Ovary (tissue), 9 donors: ENCODE measurements around the gene DIS3L2. TPM values are rescaled to one million over a fixed set of nuclear protein-coding genes. Genes with fewer than 3 reads are reported as not detected.
"Not testable (repeated sequence)": the region's sequence is repeated elsewhere in the genome, so short reads cannot be mapped to it uniquely, and the experiment has no call there.

Experiments used
- DNase-seq, 5 donors: peaks; one replicate each; pipeline ENCODE4 v3.0.0-alpha.2; 2019 to 2020
- H3K27ac ChIP-seq, 2 donors: fragments of 200-600 bp; one replicate each; pipeline versions ENCODE4 v1.5.1 to v1.8.0; 2019 to 2022
- H3K27me3 ChIP-seq: fragments of 200-600 bp; one replicate; pipeline ENCODE4 v1.8.0; 2022
- H3K36me3 ChIP-seq: fragments of 200-600 bp; sonication (generic); one replicate; pipeline ENCODE4 v1.5.1; 2019
- H3K4me1 ChIP-seq: one replicate; pipeline ENCODE4 v1.8.1; 2013; ENCODE audit warnings: mild to moderate bottlenecking, moderate library complexity; ENCODE audit not compliant: insufficient read depth
- H3K4me3 ChIP-seq: fragments of 200-600 bp; sonication (generic); one replicate; pipeline ENCODE4 v1.5.1; 2017
- H3K9me3 ChIP-seq, 2 donors: fragments of 200-600 bp in 1 of 2; sonication (generic) in 1 of 2; one replicate each; pipeline versions ENCODE4 v1.5.1 to v1.8.1; 2013 to 2019; ENCODE audit warnings: mild to moderate bottlenecking in 1 of 2, moderate library complexity in 1 of 2
- CTCF ChIP-seq, 3 donors: fragments of 450-650 bp in 2 of 3; fragments of 200-600 bp in 1 of 3; IDR thresholded peaks; one replicate each; pipeline versions ENCODE4 v1.5.1 to v1.8.0; 2016 to 2022; ENCODE audit warnings: antibody characterized with exemption in 3 of 3, mild to moderate bottlenecking in 1 of 3
- EP300 ChIP-seq: sonication (generic); formaldehyde crosslinking; IDR thresholded peaks from one replicate; pipeline ENCODE4 v1.6.1; 2017; ENCODE audit warnings: antibody characterized with exemption
- POLR2A ChIP-seq: fragments of 450-650 bp; IDR thresholded peaks from one replicate; pipeline ENCODE4 v1.6.1; 2017; ENCODE audit warnings: antibody characterized with exemption, mild to moderate bottlenecking, moderate library complexity
- WGBS, 3 donors: extraction: QIAGEN DNeasy Blood & Tissue Kit in 1 of 3; methylation state at CpG; one replicate each; pipeline versions ENCODE4 v1.1.5 to v1.1.7; 2013 to 2017; 5-methylcytosine and 5-hydroxymethylcytosine counted together
- intact Hi-C, 4 donors: fragments of 100-400 bp; cut with DNase I; formaldehyde crosslinking; loops; one replicate each; pipeline versions ENCODE4 v1.11.0 to v1.15.1; 2022 to 2023
- polyA plus RNA-seq, 2 donors: library from polyadenylated mRNA; stranded (reverse); fragments of 200-250 nt in 1 of 2; fragments of 350-450 nt in 1 of 2; fragmentation: Illumina TruSeq in 1 of 2; extraction: RNeasy Lipid Tissue Mini Kit (QIAGEN cat#74804) in 1 of 2; gene quantifications; one replicate each; pipeline ENCODE4 v1.2.3, GENCODE V29; 2013 to 2014
- total RNA-seq, 7 donors: library from RNA; depleted of rRNA in 2 of 7; stranded (reverse); fragments of >200 nt in 2 of 7; fragmentation: NEBNext Ultra II Directional in 3 of 7; extraction: Animal tissue kit (Norgen Biotek cat#: 25700) in 3 of 7; gene quantifications; one replicate each; pipeline versions ENCODE4 v1.1.0 to v1.2.4, GENCODE V29; 2016 to 2023
- donor health status: DM: no; HTN: no; CAD: no; lungs with moderate emphysema.
- donor health status: DM: no; HTN: no; CAD: no.
- donor health status: Bipolar disorder and iron deficiency.
- donor health status: DM: yes; HTN: yes; CAD: no.
- donor health status: DM: no; HTN: no; CAD: no.
- donor health status: DM: yes; HTN: yes; CAD: no.

DIS3L2 gene
- total and polyA plus RNA-seq, 9 donors: 18.2 to 52.0 (median 32.8) TPM

- no peak overlapping the region for H3K4me3 ChIP-seq
- H3K9me3 ChIP-seq: no peaks in the 10 kb centered on the region
- peaks cover 3% of the 10 kb centered on the region for H3K4me1 ChIP-seq
- H3K36me3 ChIP-seq: no peaks in the 10 kb centered on the region
- no peak overlapping the region for H3K27ac ChIP-seq
- intact Hi-C loops: no loop called here
- H3K27me3 ChIP-seq: no peaks in the 10 kb centered on the region
- 2 to 9% (median 4%) methylated on average over 2 of the region's 2 CpGs for WGBS, 3 donors
- TF ChIP-seq POLR2A: no peak
- no peak for TF ChIP-seq CTCF (IDR thresholded peaks at IDR 0.05)
- TF ChIP-seq EP300: no peak
- DNase-seq: no peak
Measured at GRCh38 chr2:232170396-232170795, 208.9 kb downstream of the DIS3L2 start.

GRCh38 chr2:232174662-232175061 lies 213.1 kb downstream of the DIS3L2 start:
- H3K36me3 ChIP-seq: no peaks in the 10 kb centered on the region
- H3K27ac ChIP-seq: no peak overlapping the region
- DNase-seq: no peak
- TF ChIP-seq EP300 (no peak), CTCF (IDR thresholded peaks at IDR 0.05) (no peak), POLR2A (no peak)
- no peaks in the 10 kb centered on the region for H3K27me3 ChIP-seq
- no peak overlapping the region for H3K4me3 ChIP-seq
- intact Hi-C loops: no loop called here
- H3K4me1 ChIP-seq: peaks cover 1% of the 10 kb centered on the region
- 95 to 97% (median 96%) methylated on average over 4 of the region's 4 CpGs for WGBS, 3 donors
- H3K9me3 ChIP-seq: no peaks in the 10 kb centered on the region

- H3K36me3 ChIP-seq, DNase-seq, H3K27me3 ChIP-seq, H3K27ac ChIP-seq, H3K4me3 ChIP-seq, H3K4me1 ChIP-seq, H3K9me3 ChIP-seq, intact Hi-C loops: not testable (repeated sequence)
- WGBS, 3 donors: 88 to 90% (median 88%) methylated on average over 4 to 5 of the region's 5 CpGs
Measured at GRCh38 chr2:232176587-232176986, 215.1 kb downstream of the DIS3L2 start.

- Histone ChIP-seq H3K9me3 (no peaks in the 10 kb centered on the region), H3K27ac (no peak overlapping the region), H3K4me3 (no peak overlapping the region), H3K27me3 (no peaks in the 10 kb centered on the region), H3K36me3 (no peaks in the 10 kb centered on the region), H3K4me1 (peaks cover 1% of the 10 kb centered on the region)
- TF ChIP-seq CTCF (IDR thresholded peaks at IDR 0.05) (no peak), POLR2A (no peak), EP300 (no peak)
- no peak for DNase-seq
- 92 to 95% (median 93%) methylated on average over 2 of the region's 2 CpGs for WGBS, 3 donors
- intact Hi-C loops: no loop called here
Measured at GRCh38 chr2:232183279-232183678, 221.8 kb downstream of the DIS3L2 start.

- no peaks in the 10 kb centered on the region for H3K27me3 ChIP-seq
- WGBS, 3 donors: 96 to 97% (median 97%) methylated on average over 6 of the region's 6 CpGs
- H3K27ac ChIP-seq: no peak overlapping the region
- intact Hi-C loops: no loop called here
- H3K9me3 ChIP-seq: no peaks in the 10 kb centered on the region
- peaks cover 1% of the 10 kb centered on the region for H3K4me1 ChIP-seq
- TF ChIP-seq EP300 (no peak), POLR2A (no peak), CTCF (IDR thresholded peaks at IDR 0.05) (no peak)
- no peak for DNase-seq
- no peaks in the 10 kb centered on the region for H3K36me3 ChIP-seq
- no peak overlapping the region for H3K4me3 ChIP-seq
Measured at GRCh38 chr2:232184346-232184745, 222.8 kb downstream of the DIS3L2 start.
